Peyer's patch (tissue), 4 donors: Measurements from ENCODE around the gene HAPLN1. TPM values are rescaled to one million over a fixed set of nuclear protein-coding genes. Genes with fewer than 3 reads are reported as not detected.

Experiments used
- DNase-seq, 3 donors: peaks; one replicate each; pipeline ENCODE4 v3.0.0-alpha.2; 2017 to 2019
- H3K27ac ChIP-seq, 4 donors: fragments of 200-600 bp; sonication (generic); one replicate each; pipeline ENCODE4 v1.5.1; 2016 to 2019
- H3K27me3 ChIP-seq, 2 donors: fragments of 200-600 bp; sonication (generic); one replicate each; pipeline ENCODE4 v1.5.1; 2019
- H3K36me3 ChIP-seq, 3 donors: fragments of 200-600 bp; sonication (generic); one replicate each; pipeline ENCODE4 v1.5.1; 2016 to 2019
- H3K4me1 ChIP-seq, 4 donors: fragments of 200-600 bp; sonication (generic); one replicate each; pipeline ENCODE4 v1.5.1; 2016 to 2019
- H3K4me3 ChIP-seq, 4 donors: fragments of 200-600 bp; sonication (generic); 1 replicate in 3 of 4; 2 replicates in 1 of 4; pipeline ENCODE4 v1.5.1; 2016 to 2019; ENCODE audit warnings: mild to moderate bottlenecking in 1 of 4
- H3K9me3 ChIP-seq, 4 donors: fragments of 200-600 bp; sonication (generic); one replicate each; pipeline ENCODE4 v1.5.1; 2016 to 2019; ENCODE audit warnings: mild to moderate bottlenecking in 1 of 4
- POLR2A ChIP-seq, 2 donors: fragments of 450-650 bp; IDR thresholded peaks; one replicate each; pipeline ENCODE4 v1.5.1; 2017; ENCODE audit warnings: antibody characterized with exemption in 2 of 2, mild to moderate bottlenecking in 2 of 2, moderate library complexity in 2 of 2
- total RNA-seq, 4 donors: library from RNA; depleted of rRNA; stranded (reverse); fragments of >200 nt; gene quantifications; one replicate each; pipeline ENCODE4 v1.1.0, GENCODE V29; 2016
- TF ChIP-seq, protein P1 (sequence below), 6 experiments: fragments of 450-650 bp in 4 of 6; fragments of 200-600 bp in 2 of 6; sonication (generic) in 1 of 6; IDR thresholded peaks; one replicate each; pipeline ENCODE4 v1.5.1; 2017 to 2019; ENCODE audit warnings: antibody characterized with exemption in 6 of 6, mild to moderate bottlenecking in 3 of 6, moderate library complexity in 1 of 6

The HAPLN1 gene
- total RNA-seq, 4 donors from 2014 or later, result 0.13 to 1.7 (median 0.70) TPM; not detected in 1

DNA sequence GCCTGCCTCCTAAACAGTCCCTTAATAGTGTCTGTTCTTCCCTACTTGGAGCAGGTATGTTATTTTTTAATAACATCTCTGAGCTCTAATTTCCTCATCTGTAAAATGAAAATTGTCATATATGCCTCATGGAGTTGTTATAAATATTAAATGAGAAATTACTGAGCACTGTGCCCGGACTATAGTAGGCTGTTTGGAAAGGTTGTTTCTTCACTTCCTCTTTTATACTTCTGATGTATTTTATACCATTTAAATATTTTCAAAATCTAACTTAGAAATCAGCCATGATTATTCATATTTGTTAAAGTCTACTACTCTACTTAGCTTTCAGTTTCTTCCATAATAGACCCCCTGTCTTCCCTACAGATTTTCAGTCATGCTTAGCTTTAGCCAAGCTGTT lies 30.5 kb upstream of the HAPLN1 start:
- DNase-seq, result no peak
- Histone ChIP-seq H3K9me3 (no peaks in the 10 kb centered on the region), H3K36me3 (no peaks in the 10 kb centered on the region), H3K27ac (no peak overlapping the region), H3K4me3 (no peak overlapping the region), H3K27me3 (no peaks in the 10 kb centered on the region), H3K4me1 (no peaks in the 10 kb centered on the region)
- TF ChIP-seq POLR2A (IDR thresholded peaks at IDR 0.05), result no peak
- TF ChIP-seq, protein P1, sequence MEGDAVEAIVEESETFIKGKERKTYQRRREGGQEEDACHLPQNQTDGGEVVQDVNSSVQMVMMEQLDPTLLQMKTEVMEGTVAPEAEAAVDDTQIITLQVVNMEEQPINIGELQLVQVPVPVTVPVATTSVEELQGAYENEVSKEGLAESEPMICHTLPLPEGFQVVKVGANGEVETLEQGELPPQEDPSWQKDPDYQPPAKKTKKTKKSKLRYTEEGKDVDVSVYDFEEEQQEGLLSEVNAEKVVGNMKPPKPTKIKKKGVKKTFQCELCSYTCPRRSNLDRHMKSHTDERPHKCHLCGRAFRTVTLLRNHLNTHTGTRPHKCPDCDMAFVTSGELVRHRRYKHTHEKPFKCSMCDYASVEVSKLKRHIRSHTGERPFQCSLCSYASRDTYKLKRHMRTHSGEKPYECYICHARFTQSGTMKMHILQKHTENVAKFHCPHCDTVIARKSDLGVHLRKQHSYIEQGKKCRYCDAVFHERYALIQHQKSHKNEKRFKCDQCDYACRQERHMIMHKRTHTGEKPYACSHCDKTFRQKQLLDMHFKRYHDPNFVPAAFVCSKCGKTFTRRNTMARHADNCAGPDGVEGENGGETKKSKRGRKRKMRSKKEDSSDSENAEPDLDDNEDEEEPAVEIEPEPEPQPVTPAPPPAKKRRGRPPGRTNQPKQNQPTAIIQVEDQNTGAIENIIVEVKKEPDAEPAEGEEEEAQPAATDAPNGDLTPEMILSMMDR (IDR thresholded peaks at IDR 0.05), result no peak

DNA sequence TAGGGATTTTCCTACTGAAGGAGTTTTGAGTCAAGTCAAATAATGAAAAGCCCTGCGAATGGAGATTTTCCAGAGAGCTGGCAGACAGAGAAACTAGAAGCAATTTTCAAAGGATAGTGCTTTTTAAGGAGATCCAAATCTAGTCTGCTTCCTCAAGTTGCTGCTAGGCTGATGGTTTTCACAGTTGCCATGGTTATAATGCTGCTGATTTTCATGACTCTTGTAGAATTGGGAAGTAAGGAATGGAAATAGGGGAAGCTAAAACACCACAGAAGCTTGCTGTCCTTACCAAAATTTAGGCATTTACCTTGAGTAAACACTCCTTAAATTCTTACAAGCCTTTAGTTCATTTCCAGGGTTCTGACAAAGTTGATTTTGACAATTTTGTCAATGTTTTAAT lies 30.1 kb upstream of the HAPLN1 start:
- Histone ChIP-seq H3K27ac (no peak overlapping the region), H3K4me3 (no peak overlapping the region), H3K4me1 (no peaks in the 10 kb centered on the region), H3K9me3 (no peaks in the 10 kb centered on the region), H3K36me3 (no peaks in the 10 kb centered on the region), H3K27me3 (no peaks in the 10 kb centered on the region)
- DNase-seq, result no peak
- TF ChIP-seq, protein P1 (IDR thresholded peaks at IDR 0.05), result no peak
- no peak for TF ChIP-seq POLR2A (IDR thresholded peaks at IDR 0.05)

DNA sequence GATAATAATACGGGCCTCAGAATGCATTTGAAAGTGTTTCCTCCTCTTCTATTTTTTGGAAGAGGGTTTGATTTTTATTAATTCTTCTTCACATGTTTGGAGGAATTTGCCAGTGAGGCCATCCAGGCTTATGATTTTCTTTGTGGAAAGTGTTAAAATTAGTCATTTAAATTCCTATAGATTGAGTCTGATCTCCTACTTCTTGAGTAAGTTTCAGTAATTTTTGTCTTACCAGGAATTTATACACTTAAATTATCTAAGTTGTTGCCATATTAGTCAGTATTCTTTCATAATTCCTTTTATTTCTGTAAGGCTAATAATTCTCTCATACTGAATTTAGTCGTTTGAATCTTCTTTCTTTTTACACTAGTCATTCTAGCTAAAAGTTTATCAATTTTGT lies 25.2 kb upstream of the HAPLN1 start:
- TF ChIP-seq POLR2A (IDR thresholded peaks at IDR 0.05), result no peak
- TF ChIP-seq, protein P1 (IDR thresholded peaks at IDR 0.05), result no peak
- Histone ChIP-seq H3K4me1 (no peaks in the 10 kb centered on the region), H3K9me3 (no peaks in the 10 kb centered on the region), H3K27ac (no peak overlapping the region), H3K4me3 (no peak overlapping the region), H3K27me3 (no peaks in the 10 kb centered on the region), H3K36me3 (no peaks in the 10 kb centered on the region)
- no peak for DNase-seq

- no peak for TF ChIP-seq POLR2A (IDR thresholded peaks at IDR 0.05)
- TF ChIP-seq, protein P1 (IDR thresholded peaks at IDR 0.05), result no peak
- no peaks in the 10 kb centered on the region for H3K4me1 ChIP-seq
- H3K4me3 ChIP-seq, result no peak overlapping the region
- H3K27me3 ChIP-seq, result no peaks in the 10 kb centered on the region
- no peaks in the 10 kb centered on the region for H3K9me3 ChIP-seq
- no peak for DNase-seq
- H3K36me3 ChIP-seq, result no peaks in the 10 kb centered on the region
- H3K27ac ChIP-seq, result no peak overlapping the region
Measured at GRCh38 chr5:83744821-83745220, 24.2 kb upstream of the HAPLN1 start.

DNA sequence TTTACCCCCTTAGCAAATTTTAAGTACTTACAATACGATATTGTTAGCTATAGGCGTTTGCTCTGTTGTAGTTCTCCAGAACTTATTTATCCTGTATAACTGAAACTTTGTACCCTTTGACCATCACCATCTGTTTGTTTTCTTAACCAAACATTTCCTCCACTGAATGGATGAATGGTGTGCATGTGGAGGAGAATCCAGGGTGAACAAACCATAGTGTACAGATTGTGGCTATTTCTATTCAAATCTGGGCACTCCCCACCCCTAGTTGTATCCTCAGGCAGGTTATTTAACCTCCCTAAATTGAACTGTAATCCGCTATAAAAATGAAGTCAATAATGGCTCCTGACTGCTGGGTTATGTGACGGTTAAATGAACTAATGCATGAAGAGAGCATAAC lies 21.4 kb upstream of the HAPLN1 start:
- H3K27me3 ChIP-seq, result no peaks in the 10 kb centered on the region
- no peak for DNase-seq
- no peaks in the 10 kb centered on the region for H3K36me3 ChIP-seq
- H3K27ac ChIP-seq, result no peak overlapping the region
- H3K4me1 ChIP-seq, result no peaks in the 10 kb centered on the region
- no peak for TF ChIP-seq POLR2A (IDR thresholded peaks at IDR 0.05)
- TF ChIP-seq, protein P1 (IDR thresholded peaks at IDR 0.05), result no peak
- H3K9me3 ChIP-seq, result no peaks in the 10 kb centered on the region
- H3K4me3 ChIP-seq, result no peak overlapping the region

- no peaks in the 10 kb centered on the region for H3K27me3 ChIP-seq
- no peaks in the 10 kb centered on the region for H3K36me3 ChIP-seq
- H3K4me1 ChIP-seq, result no peaks in the 10 kb centered on the region
- H3K9me3 ChIP-seq, result no peaks in the 10 kb centered on the region
- no peak for TF ChIP-seq POLR2A (IDR thresholded peaks at IDR 0.05)
- TF ChIP-seq, protein P1 (IDR thresholded peaks at IDR 0.05), result no peak
- no peak overlapping the region for H3K27ac ChIP-seq
- no peak overlapping the region for H3K4me3 ChIP-seq
- DNase-seq, result no peak
Measured at GRCh38 chr5:83741571-83741970, 20.9 kb upstream of the HAPLN1 start.
